GM19452 (cell line): ENCODE results near the gene CAPN8.

Source experiments
- ATAC-seq: cut with Tn5 transposase; IDR thresholded peaks from one replicate; pipeline ENCODE4 v1.9.1; 2021; ENCODE audit not compliant: unreplicated experiment

Gene CAPN8

DNA sequence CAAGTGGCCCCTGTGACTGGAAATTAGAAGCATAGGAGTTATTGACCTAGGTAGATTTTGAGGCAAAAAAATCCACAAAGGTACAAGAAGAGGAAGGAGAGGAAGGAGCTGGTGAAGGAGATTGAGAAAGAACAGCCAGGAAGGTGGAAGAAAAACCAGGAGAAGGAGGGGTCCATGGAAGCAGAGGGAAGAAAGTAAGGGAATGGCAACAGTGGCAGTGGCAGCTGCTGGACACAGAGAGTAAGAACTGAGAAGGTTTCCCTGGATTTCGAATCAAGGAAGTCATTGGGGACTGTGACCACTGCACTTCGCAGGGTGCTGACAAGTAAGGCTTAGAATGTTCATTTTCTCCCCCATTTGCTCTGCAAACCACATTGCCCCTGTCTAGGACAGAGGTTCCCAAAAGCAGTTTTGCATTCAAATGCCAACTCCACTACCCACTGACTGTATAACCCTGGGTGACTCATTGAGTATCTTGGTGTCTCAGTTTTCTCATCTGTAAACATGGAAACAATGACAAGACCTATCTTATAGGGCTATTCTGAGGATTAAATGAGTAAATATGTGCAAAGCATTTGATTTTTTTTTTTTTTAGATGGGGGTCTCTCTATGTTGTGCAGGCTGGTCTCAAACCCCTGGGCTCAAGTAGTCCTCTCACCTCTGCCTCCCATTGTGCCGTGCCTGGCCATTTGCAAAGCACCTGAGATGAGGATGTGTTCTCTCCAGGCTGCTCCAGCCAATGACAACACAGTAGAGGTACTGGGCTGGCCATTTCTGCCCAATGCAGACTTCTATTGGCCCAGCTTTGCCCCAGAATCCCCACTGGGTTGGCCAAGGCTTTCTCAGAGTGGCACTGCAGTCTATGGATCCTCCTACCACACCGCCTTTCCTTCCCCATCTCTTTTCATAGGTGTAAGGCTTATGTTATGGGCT lies 37.5 kb upstream of the CAPN8 start:
- ATAC-seq, result no peak

DNA sequence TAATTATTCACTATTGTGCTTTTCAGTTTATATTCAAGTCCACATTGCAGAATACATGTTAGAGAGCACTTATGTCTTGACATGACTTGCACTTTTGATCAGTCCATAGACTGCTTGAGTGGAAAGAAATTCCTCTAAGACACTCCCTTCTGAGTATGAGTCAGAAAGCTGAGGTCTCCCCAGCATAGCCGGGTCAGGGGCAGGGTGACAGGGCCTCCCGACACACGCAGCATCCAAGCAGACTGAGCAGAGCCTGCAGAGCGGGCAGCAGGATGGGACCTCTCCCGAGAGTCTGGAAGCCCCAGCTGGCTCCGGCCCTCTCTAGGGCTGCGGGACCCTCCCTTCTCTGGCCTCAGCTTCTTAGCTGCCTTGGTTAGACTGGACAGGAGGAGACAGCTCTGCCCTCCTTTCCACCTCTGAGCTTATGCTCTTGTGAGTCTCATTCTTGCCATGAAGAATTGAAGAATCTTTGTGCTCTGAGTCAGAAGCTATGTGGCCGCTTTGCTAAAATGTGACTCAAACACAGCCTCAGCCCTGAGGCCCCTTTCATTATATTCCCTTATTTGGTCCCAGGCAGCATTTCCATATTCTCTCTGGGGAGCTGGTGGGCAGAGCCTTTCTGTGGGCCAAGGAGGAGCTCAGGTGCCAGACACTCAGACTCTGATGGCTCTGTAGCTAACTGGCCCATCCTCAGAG lies 35.6 kb upstream of the CAPN8 start:
- ATAC-seq, result no peak

DNA sequence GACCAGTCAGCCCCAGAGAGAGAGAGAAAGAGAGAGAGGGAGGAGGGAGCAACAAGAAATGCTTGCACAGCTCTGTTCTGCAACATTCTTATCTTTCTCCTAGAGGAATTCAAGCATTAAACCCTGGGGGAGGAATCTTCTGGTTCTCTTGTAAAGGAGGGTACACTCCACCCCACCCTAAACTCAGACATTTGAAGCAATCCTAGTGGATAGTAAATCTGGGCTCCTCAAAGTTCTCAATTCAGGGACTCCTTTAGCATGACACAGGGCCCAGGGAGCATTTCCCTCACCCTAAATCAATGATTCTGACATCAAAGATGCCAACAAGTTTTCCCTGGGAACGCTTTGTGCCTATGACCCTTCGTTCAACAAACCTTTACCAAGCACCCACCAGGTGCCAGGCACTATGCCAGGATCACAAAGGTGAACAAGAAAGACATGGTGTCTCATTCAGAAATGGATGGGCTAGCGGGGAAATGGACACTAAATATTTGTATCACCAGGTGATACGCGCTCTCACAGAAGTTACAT lies 35.0 kb upstream of the CAPN8 start:
- no peak for ATAC-seq

DNA sequence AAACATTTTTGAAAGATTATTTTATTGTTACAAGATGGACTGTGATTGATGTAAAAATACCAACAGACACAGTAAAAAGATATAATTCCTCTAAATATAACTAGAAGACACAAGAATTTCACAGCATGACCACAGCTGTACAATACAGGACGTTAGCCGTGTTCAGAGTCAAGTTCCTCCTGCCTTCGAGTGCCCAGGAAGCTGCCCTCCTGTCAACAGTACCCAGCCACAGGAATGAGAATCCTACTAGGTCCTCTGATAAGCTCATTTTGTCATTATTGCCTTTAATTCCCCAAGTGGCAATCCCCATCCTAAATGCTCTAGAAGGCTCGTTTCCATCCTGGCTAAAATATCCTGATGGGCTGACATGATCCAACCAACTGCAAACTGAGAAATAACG lies 30.4 kb upstream of the CAPN8 start:
- ATAC-seq, result no peak

DNA sequence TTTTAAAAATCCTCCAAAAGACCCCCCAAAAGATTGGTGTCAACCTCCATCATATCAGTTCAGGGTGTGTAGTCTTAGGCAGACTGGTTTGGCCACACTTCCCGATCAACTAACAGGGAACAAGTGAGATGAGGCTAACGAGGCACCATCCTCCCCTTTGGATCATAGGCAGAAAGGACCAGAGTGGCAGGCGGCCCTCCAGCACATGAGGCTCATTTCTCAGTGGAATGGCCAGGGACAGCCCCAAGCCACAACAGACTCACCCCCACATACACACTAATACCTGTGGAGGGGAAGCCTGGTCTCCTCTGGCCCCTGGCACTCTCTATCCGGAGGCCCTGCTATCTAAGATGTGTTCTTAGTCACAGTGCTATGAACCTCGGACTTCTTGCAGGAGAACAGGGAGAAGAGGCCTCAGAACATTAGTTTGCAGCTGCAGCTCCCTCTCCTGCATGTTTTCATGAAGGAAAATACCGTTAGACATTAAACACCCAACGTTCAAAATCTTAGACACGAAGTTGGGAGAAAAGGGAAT lies 29.6 kb upstream of the CAPN8 start:
- no peak for ATAC-seq

DNA sequence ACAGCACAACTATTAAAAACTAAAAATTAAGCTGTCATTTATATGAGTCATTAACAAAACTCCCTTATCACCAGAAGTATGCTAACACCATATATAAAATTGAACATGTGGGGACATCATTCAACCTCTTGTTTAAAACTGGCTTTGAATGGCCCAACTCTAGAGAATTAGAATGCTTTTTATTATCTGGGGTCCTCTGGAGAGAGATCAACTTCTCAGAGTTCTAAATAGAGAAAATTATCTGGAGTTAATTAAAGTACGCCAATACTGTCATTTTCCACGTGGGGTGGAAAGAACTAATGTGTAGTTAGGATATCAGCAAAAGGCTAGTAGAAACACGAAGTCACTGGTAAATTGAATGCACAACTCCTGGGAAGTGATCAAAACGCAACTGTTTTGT lies 25.6 kb upstream of the CAPN8 start:
- ATAC-seq, result no peak

DNA sequence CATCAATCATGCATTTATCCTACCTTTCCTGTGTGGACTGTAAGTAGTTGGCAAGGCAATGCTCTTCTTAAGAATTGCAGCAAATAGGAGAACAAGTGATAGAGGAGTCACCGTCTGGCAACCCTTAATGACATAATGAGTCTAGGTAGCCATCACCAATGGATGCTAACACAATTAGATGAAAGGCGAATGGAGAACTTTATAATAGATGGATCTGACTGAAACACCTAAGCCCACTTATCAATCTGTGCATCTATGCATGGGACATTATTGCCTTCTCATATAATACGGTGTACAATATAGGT lies 18.9 kb upstream of the CAPN8 start:
- no peak for ATAC-seq

DNA sequence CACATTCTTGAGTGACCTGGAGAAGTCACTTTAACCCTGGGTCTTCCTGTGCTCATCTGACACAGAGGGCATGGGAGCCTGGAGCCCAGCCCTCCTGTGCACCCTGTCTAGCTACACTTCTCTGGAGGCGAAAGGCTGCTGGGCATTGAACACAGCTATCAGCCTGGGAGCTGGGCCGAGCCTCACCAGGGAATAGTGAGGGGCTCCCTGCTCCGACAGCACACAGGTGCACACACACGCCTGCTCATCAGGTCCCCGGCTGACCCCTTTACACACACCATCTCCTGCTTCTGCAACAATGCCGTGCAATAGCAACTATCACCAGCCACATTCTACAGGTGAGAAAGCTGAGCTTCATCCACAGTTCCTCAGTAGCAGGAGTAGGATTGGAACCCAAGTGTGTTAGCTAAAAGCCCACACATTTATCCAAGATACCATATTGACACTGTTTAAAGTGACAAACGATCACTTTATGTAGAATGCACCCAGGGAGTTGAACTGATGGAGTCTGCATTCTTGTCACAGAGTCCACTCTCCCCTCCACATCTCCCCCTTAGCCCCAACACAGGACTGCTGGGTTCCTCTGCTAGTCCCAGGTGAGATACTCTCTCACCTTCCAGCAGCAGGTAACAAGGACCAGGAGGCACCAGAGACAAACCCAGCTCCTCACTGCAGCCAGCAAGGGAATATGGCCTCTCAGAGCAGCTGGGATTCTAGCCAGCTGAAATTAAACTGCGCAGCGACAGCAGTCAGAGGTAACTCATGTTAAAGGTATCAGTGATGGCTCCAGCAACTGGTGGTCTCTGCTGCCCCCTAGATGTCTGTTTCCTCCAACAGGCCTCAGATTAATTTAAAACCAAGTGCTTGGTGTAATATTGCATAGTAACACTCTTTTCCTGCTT lies 18.3 kb upstream of the CAPN8 start:
- no peak for ATAC-seq

DNA sequence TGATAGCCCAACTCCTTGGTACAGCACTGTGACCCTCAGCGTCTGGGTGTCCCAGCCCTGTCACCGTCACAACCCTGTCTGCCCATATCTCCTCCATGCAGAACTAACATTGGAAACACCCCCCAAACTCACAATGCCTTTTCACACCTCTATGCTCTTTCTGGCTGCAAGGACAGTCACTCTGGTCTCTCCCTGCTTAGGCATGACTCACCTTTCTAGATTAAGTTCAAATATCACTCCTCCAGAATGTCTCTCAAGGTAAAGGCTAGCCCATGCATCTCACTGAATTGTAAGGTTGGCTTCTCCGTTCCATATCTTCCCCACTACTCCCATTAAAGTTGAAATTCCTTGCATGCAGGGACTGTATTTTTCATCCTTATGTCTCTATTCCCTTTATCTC lies 17.0 kb upstream of the CAPN8 start:
- ATAC-seq, result no peak

DNA sequence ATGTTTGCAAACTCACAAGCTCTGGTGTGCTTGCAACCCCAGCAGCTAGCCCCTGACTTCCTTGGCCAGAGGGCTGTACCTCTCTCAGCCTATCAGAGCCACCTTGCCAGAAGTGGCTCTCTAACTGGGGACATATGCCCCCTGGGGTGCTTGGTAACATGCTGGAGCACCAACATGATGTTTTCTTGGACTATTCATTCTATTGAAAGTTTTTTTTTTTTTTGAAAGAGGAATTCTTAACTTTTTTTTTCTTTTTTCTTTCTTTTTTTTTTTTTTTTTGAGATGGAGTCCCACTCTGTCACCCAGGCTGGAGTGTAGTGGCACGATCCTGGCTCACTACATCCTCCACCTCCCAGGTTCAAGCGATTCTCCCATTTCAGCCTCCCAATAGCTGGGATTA lies 14.7 kb upstream of the CAPN8 start:
- no peak for ATAC-seq

DNA sequence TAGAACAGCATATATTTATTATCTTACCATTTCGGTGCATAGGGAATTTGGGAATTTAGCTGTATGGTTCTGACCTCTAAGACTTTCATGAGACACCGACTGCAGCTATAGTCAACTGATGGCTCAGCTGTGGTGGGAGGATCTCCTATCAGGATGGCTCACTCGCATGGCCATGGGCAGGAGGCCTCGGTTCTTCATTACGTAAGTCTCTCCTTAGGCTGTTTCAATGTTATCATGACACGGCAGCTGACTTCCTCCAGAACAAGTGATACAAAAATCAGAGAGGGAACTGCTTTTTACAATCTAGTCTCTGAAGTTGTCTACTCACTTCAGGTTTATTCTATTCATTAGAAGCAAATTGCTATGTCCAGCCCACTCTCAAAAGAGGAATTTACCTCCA lies 13.3 kb upstream of the CAPN8 start:
- ATAC-seq, result no peak

DNA sequence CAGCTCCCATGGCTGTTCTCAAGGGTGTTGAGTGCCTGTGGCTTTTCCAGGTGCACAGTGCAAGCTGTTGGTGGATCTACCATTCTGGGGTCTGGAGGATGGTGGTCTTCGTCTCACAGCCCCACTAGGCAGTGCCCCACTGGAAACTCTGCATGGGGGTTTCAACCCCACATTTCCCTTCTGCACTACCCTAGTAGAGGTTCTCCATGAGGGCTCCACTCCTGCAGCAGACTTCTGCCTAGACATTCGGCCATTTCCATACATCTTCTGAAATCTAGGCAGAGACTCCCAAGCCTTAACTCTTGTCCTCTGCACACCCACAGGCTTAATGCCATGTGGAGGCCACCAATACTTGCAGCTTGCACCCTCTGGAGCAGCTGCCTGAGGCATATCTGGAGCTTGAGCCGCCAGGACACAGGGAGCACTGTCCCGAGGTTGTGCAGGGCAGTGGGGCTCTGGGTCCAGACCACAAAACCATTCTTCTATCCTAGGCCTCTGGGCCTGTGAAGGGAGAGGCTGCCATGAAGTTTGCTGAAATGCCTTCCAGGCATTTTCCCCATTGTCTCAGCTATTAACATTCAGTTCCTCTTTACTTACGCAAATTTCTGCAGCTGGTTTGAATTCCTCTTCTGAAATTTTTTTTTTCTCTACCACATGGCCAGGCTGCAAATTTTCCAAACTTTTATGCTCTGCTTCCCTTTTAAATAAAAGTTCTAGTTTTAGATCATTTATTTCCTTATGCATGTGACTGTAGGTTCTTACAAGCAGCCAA lies 8.8 kb upstream of the CAPN8 start:
- no peak for ATAC-seq

DNA sequence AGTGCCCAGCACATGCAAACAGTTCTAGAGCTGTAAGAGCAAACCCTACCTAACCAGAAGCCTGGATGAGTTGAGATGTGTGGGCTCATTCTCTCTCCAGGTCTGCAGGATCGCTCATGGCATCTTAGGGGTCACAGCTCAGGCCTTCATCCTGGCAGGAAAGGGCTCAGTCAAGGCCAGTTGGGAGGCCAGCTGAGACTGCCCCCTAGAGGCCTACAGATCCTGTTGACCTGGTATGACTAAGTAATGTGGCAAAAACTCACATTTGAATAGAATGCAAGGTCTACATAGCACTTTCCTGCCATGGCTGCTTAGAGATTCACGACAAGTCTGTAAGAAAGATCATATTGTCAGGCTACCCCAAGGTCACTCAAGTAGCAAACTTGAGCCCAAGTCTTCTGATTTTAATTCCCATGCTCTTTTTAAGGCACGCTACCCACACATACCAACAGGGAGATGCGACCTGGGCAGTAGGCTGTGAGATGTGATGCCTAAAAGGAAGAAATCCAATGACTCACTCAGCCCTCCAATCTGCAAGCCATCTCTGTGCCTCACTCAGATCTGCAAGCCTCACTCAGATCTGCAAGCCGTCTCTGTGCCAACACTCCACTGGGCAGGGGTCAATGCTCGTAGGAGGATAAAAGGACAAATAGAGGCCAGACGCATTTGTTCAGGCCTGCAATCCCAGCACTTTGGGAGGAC lies 5.1 kb upstream of the CAPN8 start:
- ATAC-seq, result no peak

DNA sequence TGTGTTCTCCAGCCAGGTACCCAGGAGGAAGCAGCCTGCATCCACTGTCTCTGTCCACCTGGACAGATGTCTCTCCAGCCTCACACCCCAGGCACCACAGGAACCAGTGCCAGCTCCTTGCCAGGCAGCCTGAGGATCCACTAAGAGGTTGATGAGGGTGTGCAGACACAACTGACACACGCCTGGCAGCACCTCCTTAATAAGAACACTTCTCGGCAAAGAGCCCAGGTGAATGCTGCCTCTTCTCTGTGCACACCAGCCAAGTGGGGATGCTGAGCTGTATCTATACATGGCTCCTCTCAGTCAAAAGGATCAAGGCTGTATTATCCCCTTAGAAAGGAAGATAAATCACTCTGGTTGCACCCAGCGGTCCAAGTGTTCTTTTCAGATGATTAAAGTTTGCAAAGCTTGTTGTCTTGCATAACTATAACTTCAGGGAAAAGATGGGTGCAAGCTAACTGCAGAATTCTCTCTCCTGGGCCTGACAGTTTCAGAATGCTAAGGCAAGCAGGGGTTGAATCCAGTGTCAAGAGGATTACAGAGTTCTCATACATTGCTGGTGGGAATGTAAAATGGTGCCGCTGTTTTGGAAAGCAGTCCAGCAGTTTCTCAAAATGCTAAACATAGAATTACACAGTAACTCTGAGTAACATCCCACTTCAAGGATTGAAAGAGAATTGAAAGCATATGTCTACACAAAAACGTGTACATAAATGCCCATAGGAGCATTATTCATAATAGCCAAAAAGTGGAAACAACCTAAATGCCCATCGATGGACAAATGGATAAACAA lies 3.7 kb upstream of the CAPN8 start:
- no peak for ATAC-seq

DNA sequence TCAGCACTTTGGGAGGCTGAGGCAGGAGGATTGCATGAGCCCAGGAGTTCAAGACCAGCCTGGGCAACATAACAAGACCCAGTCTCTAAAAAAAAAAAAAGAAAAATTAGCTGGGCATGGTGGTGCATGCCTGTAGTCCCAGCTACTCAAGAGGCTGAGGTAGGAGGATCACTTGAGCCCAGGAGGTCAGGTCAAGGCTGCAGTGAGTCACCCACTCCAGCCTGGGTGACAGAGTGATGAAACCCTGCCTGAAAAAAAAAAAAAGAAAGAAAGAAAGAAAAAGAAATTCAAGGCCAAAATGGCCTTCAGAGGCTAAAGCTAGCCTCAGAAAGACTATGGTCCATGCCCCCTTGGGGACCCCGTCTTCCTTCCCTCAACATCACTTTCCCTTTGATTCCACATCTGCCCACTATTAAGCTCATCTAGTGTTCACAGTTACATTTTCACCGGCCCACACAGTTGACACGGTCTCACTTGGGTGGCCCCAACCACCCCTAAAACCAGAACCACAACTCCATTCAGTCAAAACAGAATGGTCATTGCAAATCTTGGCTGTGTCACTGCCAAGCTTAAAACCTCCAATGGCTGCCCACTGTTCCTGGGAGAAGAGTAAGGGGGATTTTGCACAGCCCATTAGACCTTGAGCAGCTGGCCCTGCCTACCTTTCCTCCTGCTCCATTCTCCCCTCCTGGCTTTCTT lies 2.1 kb upstream of the CAPN8 start:
- ATAC-seq, result no peak

DNA sequence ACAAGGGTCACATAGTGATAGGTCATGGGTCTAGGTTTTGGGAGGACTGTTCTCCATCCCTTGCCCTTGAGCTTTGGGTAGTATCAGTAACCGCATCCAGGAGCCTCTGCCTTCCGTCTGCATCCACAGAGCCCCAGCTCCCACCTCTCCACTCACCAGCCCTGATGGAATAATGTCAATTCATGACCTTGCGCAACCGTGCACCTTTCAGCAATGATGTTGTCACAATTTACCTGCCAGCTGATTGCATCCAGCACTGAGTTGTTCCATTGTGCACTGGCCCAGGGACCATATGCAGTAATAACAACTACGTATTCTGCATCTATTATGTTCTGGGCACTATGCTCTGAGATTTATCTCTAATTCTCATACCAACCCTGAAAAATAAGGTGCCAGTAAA lies 1.4 kb downstream of the CAPN8 start:
- no peak for ATAC-seq

DNA sequence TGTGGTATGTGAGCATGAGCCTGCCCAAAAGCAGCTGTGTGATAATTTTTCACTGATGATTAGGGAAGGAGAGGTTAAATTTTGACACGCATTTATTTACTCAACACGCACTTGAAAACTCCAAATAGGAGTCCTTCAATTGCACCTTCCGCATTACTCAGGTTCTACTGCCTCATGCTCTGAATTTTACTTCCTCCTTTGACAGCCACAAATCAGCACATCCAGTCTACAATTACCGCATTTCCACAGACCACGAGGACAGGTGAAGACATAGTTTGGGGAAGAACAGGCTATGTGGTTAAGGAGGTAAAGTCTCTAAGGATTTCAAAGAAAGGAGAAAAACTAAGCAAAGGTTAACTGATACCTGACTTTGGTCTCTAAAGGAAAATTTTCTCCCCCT lies 2.6 kb downstream of the CAPN8 start:
- no peak for ATAC-seq

DNA sequence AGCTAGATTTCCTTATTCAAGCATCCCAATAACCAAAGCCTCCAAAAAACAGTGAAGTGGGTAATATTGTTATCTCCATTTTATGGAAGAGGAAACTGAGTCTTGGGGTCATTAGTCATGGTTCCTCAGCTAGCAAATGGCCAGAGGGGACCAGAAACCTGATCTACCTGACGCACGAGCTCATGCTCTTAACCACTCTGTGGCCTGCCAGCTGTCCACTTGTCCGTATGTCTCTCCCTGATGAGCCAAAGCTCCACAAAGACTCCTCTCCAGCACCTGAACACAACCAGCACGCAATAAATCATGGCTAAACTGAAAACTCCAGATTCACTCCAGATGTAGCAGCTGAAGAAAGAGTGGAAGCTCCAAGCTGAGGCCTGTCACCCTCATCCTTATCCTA lies 5.8 kb downstream of the CAPN8 start:
- ATAC-seq, result no peak
